Cardiac fibroblast (primary cell): Measurements from ENCODE around the gene MGAT4B.

Source experiments
- DNase-seq, 2 donors: peaks; one replicate each; pipeline versions ENCODE4 v3.0.0 to v3.0.0-alpha.2; 2010; ENCODE audit warnings: low read depth in 2 of 2
- H3K4me3 ChIP-seq, 2 donors: replicated peaks in 1 of 2; 1 replicate in 1 of 2; 2 replicates in 1 of 2; pipeline ENCODE4 v1.5.1; 2011; ENCODE audit warnings: low read depth in 2 of 2, low read length in 2 of 2, mild to moderate bottlenecking in 2 of 2, moderate library complexity in 1 of 2
- CTCF ChIP-seq: IDR thresholded peaks from one replicate; pipeline ENCODE4 v1.5.1; 2011; ENCODE audit warnings: low read depth, mild to moderate bottlenecking, low read length, inconsistent platforms

Gene MGAT4B

GRCh38 chr5:179820483-179821297 is 14.0 kb upstream of the MGAT4B start, which contains the start of gene SQSTM1:
SQSTM1 (plus strand) TSS chr5:179820905; CDS start chr5:179820937, 32 bp downstream.
- TF ChIP-seq CTCF: no peak
- peak within 1 kb of the TSS; percentile 85 to 91 for H3K4me3 ChIP-seq

DNA sequence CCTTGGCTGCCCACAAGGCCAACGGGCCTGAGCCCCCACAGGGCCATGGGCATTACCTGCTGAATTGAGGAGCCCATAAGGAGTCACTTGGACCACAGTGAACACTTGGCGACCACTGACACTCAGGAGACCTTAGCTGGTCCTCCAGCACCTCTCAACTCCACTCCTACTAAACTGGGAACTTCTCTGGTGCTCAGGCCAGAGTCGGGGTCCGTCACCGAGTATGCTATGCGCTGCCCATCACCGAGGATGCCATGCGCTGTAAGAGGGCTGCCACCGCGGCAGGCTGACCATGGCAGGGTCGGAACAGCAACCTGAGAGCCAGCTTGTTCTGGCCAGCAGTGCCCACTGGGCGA is 13.4 kb upstream of the MGAT4B start:
- H3K4me3 ChIP-seq: peak overlapping the region; percentile 85 to 91
- TF ChIP-seq CTCF: no peak
- DNase-seq: no peak

More at GRCh38 chr5:179820483-179821297, 14.0 kb upstream of the MGAT4B start, which contains the start of gene SQSTM1:
- peak; percentile 81 to 90 for DNase-seq

GRCh38 chr5:179819296-179820126 is 12.8 kb upstream of the MGAT4B start:
- TF ChIP-seq CTCF: no peak
- peak; percentile 78 to 81 for DNase-seq
- H3K4me3 ChIP-seq: peak overlapping the region; percentile 13 to 33

- TF ChIP-seq CTCF: no peak
- peak; percentile 95 to 98 for DNase-seq
- peak overlapping the region; percentile 1 to 33 for H3K4me3 ChIP-seq
Measured at GRCh38 chr5:179818746-179819295, 12.2 kb upstream of the MGAT4B start.

DNA sequence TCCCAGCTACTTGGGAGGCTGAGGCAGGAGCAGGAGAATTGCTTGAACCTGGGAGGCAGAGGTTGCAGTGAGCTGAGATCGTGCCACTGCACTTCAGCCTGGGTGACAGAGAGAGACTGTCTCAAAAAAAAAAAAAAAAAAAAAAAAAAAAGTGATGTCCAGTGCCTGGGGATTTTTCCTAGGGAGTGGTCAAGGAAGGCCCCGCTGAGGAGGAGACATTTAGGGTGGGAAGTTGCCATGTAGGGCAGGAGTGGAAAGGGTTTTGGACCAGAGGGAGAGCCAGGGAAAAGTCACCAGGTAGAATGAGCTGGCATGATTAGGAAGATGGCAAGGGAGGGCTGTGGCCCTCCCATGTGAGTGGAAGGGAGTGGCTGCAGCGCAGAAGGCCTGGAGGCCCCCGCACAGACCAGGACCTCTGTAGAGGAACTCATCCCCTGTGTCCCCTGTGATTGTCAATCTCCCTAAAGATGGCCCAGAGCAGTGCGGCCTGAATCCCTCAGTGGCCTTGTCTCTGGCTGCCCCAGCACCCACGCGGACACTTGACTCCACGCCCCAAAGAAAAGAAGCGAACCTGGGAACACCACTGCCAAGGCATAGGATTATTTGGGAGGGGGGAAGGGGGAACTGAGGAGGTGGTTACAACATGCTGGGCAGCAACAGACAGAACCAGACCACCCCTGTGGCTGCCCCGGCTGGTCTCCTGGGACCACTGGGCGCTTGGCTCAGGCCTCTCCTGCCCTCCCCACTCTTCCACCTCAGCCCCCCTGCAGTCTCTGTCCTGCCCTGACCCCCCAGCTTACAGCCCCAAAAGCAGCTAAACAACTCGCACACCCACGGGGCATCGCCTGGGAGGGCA is 11.5 kb upstream of the MGAT4B start:
- DNase-seq: no peak
- no peak for TF ChIP-seq CTCF
- no peak overlapping the region for H3K4me3 ChIP-seq

- H3K4me3 ChIP-seq: no peak overlapping the region
- TF ChIP-seq CTCF: no peak
- DNase-seq: no peak
Measured at GRCh38 chr5:179817470-179817840, 10.8 kb upstream of the MGAT4B start.
